Transverse colon (tissue), 4 donors: ENCODE measurements around the gene TJAP1.

Experiments
- EP300 ChIP-seq: sonication (generic); formaldehyde crosslinking; IDR thresholded peaks from one replicate; pipeline ENCODE4 v1.6.1; 2017; ENCODE audit warnings: antibody characterized with exemption, low read depth
- POLR2AphosphoS5 ChIP-seq, 3 donors: sonication (generic); formaldehyde crosslinking; IDR thresholded peaks; one replicate each; pipeline ENCODE4 v1.6.1; 2016; ENCODE audit warnings: antibody characterized with exemption in 3 of 3
- TF ChIP-seq, protein P1 (sequence below), 5 experiments: fragments of 200-600 bp in 3 of 5; fragments of 450-650 bp in 2 of 5; sonication (generic) in 3 of 5; IDR thresholded peaks; 1 replicate in 2 of 5; 2 replicates in 3 of 5; pipeline ENCODE4 v1.5.1; 2016 to 2017; ENCODE audit warnings: antibody characterized with exemption in 5 of 5, inconsistent platforms in 3 of 5, mild to moderate bottlenecking in 2 of 5, moderate library complexity in 1 of 5

DNA sequence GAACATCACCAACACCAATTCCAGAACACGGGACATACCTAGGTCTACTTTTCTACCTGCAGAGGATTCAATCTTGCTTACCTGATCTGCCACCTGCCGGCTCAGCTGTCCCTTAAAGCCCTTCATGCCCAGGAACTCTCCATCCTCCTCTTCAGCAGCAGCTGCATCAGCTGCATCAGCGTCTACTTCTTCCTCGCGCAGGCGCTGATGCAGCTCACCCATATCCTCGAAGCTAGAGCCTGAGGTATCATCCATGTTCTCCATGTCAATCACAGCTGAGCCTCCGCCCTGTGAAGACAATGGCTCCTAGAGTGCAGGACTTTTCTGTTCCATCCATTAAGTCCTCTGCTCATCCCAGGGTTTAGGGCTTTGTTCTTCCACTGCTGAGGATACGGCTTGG is 38.4 kb downstream of the TJAP1 start:
- TF ChIP-seq POLR2AphosphoS5 (IDR thresholded peaks at IDR 0.05) (no peak), EP300 (no peak)
- TF ChIP-seq, protein P1, sequence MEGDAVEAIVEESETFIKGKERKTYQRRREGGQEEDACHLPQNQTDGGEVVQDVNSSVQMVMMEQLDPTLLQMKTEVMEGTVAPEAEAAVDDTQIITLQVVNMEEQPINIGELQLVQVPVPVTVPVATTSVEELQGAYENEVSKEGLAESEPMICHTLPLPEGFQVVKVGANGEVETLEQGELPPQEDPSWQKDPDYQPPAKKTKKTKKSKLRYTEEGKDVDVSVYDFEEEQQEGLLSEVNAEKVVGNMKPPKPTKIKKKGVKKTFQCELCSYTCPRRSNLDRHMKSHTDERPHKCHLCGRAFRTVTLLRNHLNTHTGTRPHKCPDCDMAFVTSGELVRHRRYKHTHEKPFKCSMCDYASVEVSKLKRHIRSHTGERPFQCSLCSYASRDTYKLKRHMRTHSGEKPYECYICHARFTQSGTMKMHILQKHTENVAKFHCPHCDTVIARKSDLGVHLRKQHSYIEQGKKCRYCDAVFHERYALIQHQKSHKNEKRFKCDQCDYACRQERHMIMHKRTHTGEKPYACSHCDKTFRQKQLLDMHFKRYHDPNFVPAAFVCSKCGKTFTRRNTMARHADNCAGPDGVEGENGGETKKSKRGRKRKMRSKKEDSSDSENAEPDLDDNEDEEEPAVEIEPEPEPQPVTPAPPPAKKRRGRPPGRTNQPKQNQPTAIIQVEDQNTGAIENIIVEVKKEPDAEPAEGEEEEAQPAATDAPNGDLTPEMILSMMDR (IDR thresholded peaks at IDR 0.05) = no peak
